Spinal cord (tissue), 10 donors: ENCODE data around the gene HEMK1. TPM values are rescaled to one million over a fixed set of nuclear protein-coding genes. Genes with fewer than 3 reads are reported as not detected.

Experiments used
- DNase-seq, 6 donors: peaks; one replicate each; pipeline versions ENCODE4 v3.0.0 to v3.0.0-alpha.2; 2013 to 2015; ENCODE audit warnings: low spot score in 6 of 6, low read depth in 4 of 6
- H3K27ac ChIP-seq: one replicate; pipeline ENCODE4 v1.5.1; 2013; ENCODE audit warnings: low read depth, low read length, control low read depth
- H3K27me3 ChIP-seq: one replicate; pipeline ENCODE4 v1.6.1; 2013; ENCODE audit warnings: low read length; ENCODE audit not compliant: control insufficient read depth, insufficient read depth
- H3K36me3 ChIP-seq: one replicate; pipeline ENCODE4 v1.6.1; 2013; ENCODE audit warnings: low read length; ENCODE audit not compliant: control insufficient read depth, insufficient read depth
- H3K4me1 ChIP-seq: one replicate; pipeline ENCODE4 v1.6.1; 2013; ENCODE audit warnings: low read length; ENCODE audit not compliant: control insufficient read depth, insufficient read depth
- H3K4me3 ChIP-seq: one replicate; pipeline ENCODE4 v1.5.1; 2013; ENCODE audit warnings: low read depth, low read length, control low read depth
- H3K9me3 ChIP-seq: one replicate; pipeline ENCODE4 v1.6.1; 2013; ENCODE audit warnings: low read length; ENCODE audit not compliant: control insufficient read depth, insufficient read depth
- WGBS: methylation state at CpG from one replicate; pipeline ENCODE4 v1.1.5; 2013; ENCODE audit warnings: missing lambda C conversion rate; ENCODE audit not compliant: insufficient coverage; 5-methylcytosine and 5-hydroxymethylcytosine counted together
- polyA plus RNA-seq, 2 donors: library from polyadenylated mRNA; unstranded; fragments of 120-200 nt; gene quantifications; one replicate each; pipeline ENCODE4 v1.2.1, GENCODE V29; 2013; ENCODE audit not compliant: insufficient read length in 2 of 2
- total RNA-seq, 2 donors: library from RNA; depleted of rRNA in 1 of 2; stranded (reverse); fragments of 120-200 nt in 1 of 2; fragments of >200 nt in 1 of 2; gene quantifications; one replicate each; pipeline versions ENCODE4 v1.2.3 to v1.2.4, GENCODE V29; 2013 to 2014
- donor health status: healthy.

The HEMK1 gene
- total and polyA plus RNA-seq, 4 donors, result 4.3 to 23.7 (median 17.7) TPM

DNA sequence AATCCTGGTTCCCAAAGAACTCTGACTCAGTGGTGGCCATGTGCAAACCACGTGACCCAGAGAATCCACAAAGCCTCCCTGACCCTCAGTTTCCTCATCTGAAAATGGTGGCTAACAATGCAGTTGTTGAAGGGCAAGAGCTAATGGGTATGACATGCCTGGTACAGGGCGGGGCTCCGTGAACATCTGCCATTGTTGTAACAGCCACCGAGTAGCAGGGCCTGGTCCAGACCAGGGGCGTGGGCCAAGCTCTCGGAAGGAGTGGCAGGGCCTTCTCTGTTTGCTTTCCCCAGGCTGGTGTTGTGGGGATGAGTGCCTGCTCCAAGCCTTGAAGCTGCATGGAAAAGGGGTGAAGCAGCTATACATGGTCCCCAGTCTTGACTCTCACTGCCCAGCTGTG is 61.1 kb downstream of the HEMK1 start:
- Histone ChIP-seq H3K36me3 (no peaks in the 10 kb centered on the region), H3K4me3 (no peak overlapping the region), H3K27me3 (no peaks in the 10 kb centered on the region), H3K4me1 (peaks cover 20% of the 10 kb centered on the region), H3K9me3 (no peaks in the 10 kb centered on the region), H3K27ac (no peak overlapping the region)
- 93% methylated on average over 3 of the region's 6 CpGs for WGBS
- no peak for DNase-seq

DNA sequence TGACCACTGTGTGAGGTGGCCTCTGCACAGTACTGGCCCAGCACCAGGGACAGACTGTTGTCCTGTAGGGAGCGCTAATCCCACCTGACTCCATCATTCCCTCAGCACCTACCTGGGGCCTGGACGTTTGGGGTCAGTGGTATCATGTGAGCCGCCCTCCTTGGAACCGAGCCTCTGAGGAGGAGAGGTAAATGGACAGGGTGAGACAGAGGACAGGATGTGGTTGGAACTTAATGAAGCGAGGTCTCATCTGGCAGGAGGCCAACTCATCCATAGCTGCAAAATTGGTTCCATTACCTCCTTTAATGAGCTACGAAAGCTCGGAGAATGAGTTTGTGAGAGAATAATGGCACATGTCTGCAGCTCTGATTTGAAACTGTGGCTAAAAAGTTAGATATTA is 61.6 kb downstream of the HEMK1 start:
- 14% methylated on average over 1 of the region's 7 CpGs for WGBS
- no peaks in the 10 kb centered on the region for H3K27me3 ChIP-seq
- no peak overlapping the region for H3K4me3 ChIP-seq
- H3K36me3 ChIP-seq, result no peaks in the 10 kb centered on the region
- H3K27ac ChIP-seq, result no peak overlapping the region
- H3K4me1 ChIP-seq, result peaks cover 15% of the 10 kb centered on the region
- H3K9me3 ChIP-seq, result no peaks in the 10 kb centered on the region
- peak in 2 of 6 donors; percentile 39 to 92 for DNase-seq

DNA sequence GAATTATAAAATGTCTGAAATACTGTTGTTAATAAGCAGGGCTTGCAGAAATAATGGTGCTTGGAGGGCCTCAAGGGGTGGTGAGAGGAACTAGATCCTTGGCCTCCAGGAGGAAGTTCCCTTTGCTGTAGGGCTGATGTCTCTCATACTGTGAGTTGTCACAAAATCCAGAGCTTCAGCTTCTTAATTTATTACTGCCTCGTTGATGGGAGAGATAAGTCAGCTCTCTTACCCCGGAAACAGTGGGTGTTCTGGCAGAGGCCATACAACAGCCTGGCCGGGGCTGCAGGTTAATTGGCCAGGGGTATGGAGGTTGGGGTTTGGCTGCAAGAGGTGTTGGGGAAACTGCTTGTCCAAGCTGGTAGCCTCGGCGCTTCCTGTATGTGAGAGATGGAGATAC is 63.1 kb downstream of the HEMK1 start:
- DNase-seq, result no peak
- Histone ChIP-seq H3K36me3 (no peaks in the 10 kb centered on the region), H3K27me3 (no peaks in the 10 kb centered on the region), H3K4me3 (no peak overlapping the region), H3K27ac (no peak overlapping the region), H3K4me1 (peaks cover 17% of the 10 kb centered on the region), H3K9me3 (no peaks in the 10 kb centered on the region)
- 69% methylated on average over 4 of the region's 5 CpGs for WGBS

DNA sequence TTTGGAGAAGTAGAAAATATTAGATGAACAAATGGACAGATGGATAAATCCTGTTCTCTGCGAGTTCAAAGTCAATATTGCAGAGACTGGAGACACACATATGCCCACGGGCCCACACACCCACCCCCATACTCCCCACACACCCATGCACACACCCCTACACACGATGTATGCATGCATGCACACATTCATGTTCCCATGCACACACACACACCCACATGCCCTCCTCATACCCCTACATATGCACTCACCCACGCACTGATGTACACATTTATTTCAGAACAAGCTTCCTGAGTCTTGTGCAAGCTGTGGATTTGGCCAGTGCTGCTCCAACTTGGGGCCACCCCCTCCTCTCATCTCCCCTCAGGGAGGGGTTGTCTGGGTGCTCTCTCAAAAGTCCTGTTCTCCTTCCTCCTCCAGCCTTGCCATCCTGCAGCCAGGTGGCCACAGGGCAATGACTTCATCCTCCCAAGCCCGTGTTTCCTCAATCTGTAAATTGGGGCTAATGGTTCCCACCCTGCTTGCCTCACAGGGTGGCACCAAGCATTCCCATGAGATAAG is 64.0 kb downstream of the HEMK1 start:
- no peak overlapping the region for H3K4me3 ChIP-seq
- peaks cover 2% of the 10 kb centered on the region for H3K36me3 ChIP-seq
- H3K4me1 ChIP-seq, result peaks cover 17% of the 10 kb centered on the region
- H3K27ac ChIP-seq, result no peak overlapping the region
- DNase-seq, result no peak
- no peaks in the 10 kb centered on the region for H3K9me3 ChIP-seq
- H3K27me3 ChIP-seq, result no peaks in the 10 kb centered on the region
- WGBS, result 95% methylated on average over 4 of the region's 5 CpGs

DNA sequence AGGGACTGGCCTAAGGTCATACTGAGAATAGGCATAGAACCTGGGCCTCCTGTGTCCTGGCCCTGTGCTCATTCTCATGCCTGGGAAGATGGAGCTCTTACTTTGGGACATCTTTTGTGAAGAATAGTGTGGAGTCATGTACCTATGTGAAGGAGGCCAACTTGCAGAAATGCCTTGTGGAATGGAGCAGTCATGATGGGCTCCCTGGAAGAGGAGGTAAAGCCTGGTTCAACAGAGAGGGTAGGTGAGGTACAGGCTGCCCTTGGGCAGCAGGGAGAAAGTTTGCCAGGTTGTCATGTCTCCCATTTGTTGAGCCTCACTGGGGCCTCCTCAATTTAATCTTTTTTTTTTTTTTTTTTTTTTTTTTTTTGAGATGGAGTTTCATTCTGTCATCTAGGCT is 65.7 kb downstream of the HEMK1 start:
- Histone ChIP-seq H3K27me3 (no peaks in the 10 kb centered on the region), H3K9me3 (no peaks in the 10 kb centered on the region), H3K4me3 (no peak overlapping the region), H3K27ac (no peak overlapping the region), H3K4me1 (peaks cover 14% of the 10 kb centered on the region), H3K36me3 (peaks cover 2% of the 10 kb centered on the region)
- DNase-seq, result no peak

DNA sequence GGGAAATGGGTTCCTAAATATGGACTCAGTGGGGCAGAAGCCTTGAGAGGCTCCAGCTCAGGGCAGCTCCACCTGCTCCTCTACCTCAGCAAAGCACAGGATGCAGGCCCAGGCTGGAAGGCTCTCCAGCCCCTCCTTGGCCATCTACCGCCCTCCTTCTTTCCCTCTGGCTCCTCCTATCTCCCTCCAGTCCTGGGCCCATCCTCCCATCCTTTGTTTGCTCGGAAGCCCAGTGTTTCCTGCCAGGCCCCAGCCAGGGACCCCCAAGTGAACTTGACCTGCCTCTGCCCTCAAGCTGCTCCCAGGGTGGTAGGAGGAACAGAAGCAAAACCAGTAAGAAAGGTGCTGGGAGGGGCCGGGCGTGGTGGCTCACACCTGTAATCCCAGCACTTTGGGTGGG is 67.7 kb downstream of the HEMK1 start:
- Histone ChIP-seq H3K4me3 (no peak overlapping the region), H3K4me1 (peaks cover 6% of the 10 kb centered on the region), H3K27me3 (no peaks in the 10 kb centered on the region), H3K36me3 (peaks cover 2% of the 10 kb centered on the region), H3K27ac (no peak overlapping the region), H3K9me3 (no peaks in the 10 kb centered on the region)
- 81% methylated on average over 4 of the region's 4 CpGs for WGBS
- no peak for DNase-seq

DNA sequence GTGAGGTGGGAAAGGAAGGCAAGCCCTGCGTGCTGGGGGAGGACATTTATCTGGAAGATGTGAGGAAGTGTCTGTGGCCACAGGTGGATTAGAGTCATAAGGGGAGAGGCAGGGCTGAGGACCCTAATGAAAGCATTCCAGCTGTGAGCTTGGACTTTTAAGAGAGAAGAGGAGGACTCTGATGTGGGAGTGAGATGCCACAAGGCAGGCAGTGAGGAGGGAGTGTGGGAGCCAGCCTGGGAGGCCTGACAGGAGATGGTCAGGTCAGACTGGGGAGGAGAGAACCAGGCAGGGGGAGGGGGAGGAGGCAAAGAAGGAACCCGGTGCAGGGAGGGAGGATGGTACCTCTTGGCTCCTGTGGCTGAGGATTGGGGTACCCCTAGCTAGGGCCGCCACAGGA is 68.6 kb downstream of the HEMK1 start:
- 71% methylated on average over 3 of the region's 3 CpGs for WGBS
- H3K9me3 ChIP-seq, result no peaks in the 10 kb centered on the region

DNA sequence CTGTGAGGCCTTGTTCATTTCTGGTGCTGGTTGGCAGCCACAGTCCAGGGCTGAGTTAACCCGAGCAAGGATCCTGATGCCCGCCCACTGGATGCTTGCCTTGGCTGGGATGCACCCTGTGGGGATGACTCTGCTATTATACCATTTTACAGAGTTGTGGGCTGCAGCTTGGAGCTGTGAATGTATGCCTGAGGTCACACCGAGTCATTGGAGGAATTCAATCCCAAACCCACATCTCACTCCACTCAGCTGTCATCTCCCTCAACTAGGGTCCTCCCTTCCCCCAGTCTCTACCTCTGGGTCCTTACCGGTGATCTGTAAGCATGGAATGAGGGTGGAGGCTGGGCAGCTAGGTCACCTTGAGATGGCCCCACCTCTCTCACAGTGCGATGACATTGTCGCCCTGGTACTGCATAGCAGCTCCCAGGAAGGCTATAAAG is 69.8 kb downstream of the HEMK1 start:
- H3K36me3 ChIP-seq, result peaks cover 7% of the 10 kb centered on the region
- H3K9me3 ChIP-seq, result no peaks in the 10 kb centered on the region
- H3K4me1 ChIP-seq, result peaks cover 6% of the 10 kb centered on the region
- no peaks in the 10 kb centered on the region for H3K27me3 ChIP-seq
- no peak overlapping the region for H3K4me3 ChIP-seq
- no peak for DNase-seq
- WGBS, result 87% methylated on average over 2 of the region's 6 CpGs
- no peak overlapping the region for H3K27ac ChIP-seq

More for the DNA sequence above, 68.6 kb downstream of the HEMK1 start:
- H3K27ac ChIP-seq, result no peak overlapping the region
- peaks cover 2% of the 10 kb centered on the region for H3K36me3 ChIP-seq
- peaks cover 6% of the 10 kb centered on the region for H3K4me1 ChIP-seq
- DNase-seq, result no peak
- H3K27me3 ChIP-seq, result no peaks in the 10 kb centered on the region
- H3K4me3 ChIP-seq, result no peak overlapping the region

DNA sequence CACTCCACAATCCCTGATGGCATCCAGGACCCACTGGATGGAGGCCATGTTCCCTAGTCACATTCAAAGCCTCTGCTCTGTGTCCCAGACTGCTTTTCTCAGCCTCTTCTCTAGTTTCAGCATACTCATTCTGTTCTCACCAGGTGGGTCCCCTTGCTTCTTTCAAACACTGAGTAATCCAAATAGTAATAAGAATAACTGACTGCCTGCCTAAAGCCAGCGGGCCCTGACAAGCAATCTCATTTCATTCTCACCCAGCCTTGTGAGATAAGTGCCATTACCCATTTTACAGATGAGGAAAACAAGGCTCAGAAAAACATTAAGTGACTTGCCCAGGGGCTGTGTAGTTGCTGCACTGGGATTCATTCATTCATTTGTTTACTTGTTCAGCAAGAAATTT is 73.1 kb downstream of the HEMK1 start:
- Histone ChIP-seq H3K36me3 (peaks cover 22% of the 10 kb centered on the region), H3K4me1 (peaks cover 2% of the 10 kb centered on the region), H3K27me3 (no peaks in the 10 kb centered on the region), H3K4me3 (no peak overlapping the region), H3K27ac (no peak overlapping the region), H3K9me3 (no peaks in the 10 kb centered on the region)
- no peak for DNase-seq
- WGBS, result no CpG with 5 or more reads among the region's 1 CpG

DNA sequence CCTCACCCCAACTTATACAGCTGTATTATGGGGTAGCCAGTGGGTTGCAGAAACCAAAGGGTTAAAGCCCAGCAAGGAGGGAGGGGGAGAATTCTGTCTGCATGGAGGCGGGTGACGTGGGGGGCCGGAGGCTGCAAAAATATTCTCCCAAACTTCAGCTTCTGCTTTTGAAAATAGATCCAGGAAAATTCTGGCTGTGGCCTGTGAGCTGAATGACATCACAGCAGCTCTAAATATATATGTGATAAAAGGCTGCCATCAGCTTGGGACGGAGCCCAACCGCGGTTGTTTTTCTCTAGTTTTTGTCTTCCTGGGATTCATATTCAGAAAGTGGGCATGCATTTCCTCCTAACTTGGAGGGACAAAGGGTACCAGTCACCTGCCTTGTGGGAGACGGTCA is 75.2 kb downstream of the HEMK1 start:
- H3K27me3 ChIP-seq, result no peaks in the 10 kb centered on the region
- peak in 1 of 6 donors; percentile 81 for DNase-seq
- peaks cover 23% of the 10 kb centered on the region for H3K4me1 ChIP-seq
- H3K27ac ChIP-seq, result no peak overlapping the region
- peaks cover 20% of the 10 kb centered on the region for H3K36me3 ChIP-seq
- WGBS, result 68% methylated on average over 4 of the region's 7 CpGs
- H3K9me3 ChIP-seq, result no peaks in the 10 kb centered on the region
- H3K4me3 ChIP-seq, result no peak overlapping the region
